ENCODE results near the gene SPIRE1.

SPIRE1 gene

DNA sequence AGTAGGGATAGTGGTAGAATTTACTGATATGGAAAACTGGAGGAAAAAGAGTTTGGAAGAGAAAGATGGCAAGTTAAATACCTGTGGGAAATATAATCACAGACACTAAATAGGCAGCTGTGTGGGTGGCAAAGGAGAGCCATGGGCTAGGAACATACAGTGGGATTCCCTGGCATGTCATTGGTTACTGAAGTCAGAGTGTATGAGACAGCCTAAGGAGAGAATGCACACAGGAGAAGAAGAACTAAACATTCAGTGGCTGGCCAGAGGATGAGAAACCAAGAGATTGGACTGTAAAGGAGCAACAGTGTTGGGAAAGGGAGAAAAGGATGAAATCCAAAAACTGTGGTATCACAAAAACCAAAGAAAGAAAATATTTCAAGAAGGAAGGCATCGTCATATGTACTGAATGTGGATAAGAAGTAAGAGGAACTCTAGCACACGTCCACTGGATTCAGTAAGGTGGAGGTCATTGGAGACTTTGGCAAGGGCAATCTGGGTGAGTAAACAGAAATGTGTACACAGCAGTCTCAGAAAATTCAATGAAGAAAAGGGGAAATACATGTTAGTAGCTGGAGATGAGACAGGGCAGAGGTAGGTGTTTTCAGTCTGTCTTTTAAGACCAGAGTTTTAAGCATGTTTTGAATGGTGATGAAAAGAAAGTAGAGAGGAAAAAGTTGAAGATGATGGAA lies 83.3 kb downstream of the SPIRE1 start:
- Histone ChIP-seq H3K4me1 (peaks cover 3% of the 10 kb centered on the region), H2AFZ (no peak overlapping the region), H3K36me3 (ENCODE audit: control insufficient read depth, insufficient read depth, low read length) (no peaks in the 10 kb centered on the region), H3K27me3 (ENCODE audit: control insufficient read depth, insufficient read depth, low read length) (no peaks in the 10 kb centered on the region), H3K4me3 (ENCODE audit: low read depth, low read length) (no peak overlapping the region), H3K9me3 (ENCODE audit: control insufficient read depth, low read length) (no peaks in the 10 kb centered on the region), H3K27ac (no peak overlapping the region), H3K4me2 (ENCODE audit: low read length) (no peak overlapping the region), H3K79me2 (no peaks in the 10 kb centered on the region), H3K9ac (no peak overlapping the region)
- TF ChIP-seq, protein P1, sequence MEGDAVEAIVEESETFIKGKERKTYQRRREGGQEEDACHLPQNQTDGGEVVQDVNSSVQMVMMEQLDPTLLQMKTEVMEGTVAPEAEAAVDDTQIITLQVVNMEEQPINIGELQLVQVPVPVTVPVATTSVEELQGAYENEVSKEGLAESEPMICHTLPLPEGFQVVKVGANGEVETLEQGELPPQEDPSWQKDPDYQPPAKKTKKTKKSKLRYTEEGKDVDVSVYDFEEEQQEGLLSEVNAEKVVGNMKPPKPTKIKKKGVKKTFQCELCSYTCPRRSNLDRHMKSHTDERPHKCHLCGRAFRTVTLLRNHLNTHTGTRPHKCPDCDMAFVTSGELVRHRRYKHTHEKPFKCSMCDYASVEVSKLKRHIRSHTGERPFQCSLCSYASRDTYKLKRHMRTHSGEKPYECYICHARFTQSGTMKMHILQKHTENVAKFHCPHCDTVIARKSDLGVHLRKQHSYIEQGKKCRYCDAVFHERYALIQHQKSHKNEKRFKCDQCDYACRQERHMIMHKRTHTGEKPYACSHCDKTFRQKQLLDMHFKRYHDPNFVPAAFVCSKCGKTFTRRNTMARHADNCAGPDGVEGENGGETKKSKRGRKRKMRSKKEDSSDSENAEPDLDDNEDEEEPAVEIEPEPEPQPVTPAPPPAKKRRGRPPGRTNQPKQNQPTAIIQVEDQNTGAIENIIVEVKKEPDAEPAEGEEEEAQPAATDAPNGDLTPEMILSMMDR (IDR thresholded peaks at IDR 0.05), result no peak

DNA sequence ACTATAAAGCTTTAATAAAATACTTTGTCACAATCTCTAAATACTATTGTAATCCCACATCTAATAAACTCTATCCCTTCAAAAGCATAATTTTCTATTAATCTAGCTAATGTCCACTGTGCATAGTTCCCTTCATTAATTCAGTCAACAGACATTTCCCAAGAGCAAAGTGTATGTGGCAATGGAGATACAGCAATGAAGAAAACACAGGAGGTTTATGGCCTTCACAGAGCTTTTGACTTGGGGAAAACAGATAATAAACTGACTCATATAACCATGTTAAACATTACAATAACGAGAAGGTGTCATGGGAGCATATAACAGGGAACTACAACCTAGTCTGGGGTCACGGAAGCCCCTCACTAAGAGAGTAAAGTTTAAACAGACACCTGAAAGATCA lies 86.3 kb downstream of the SPIRE1 start:
- TF ChIP-seq, protein P1 (IDR thresholded peaks at IDR 0.05), result no peak
- no peaks in the 10 kb centered on the region for H3K9me3 ChIP-seq (ENCODE audit: control insufficient read depth, low read length)
- H3K27me3 ChIP-seq (ENCODE audit: control insufficient read depth, insufficient read depth, low read length), result no peaks in the 10 kb centered on the region
- no peak overlapping the region for H3K4me2 ChIP-seq (ENCODE audit: low read length)
- H3K4me3 ChIP-seq (ENCODE audit: low read depth, low read length), result no peak overlapping the region
- H3K9ac ChIP-seq, result no peak overlapping the region
- no peak overlapping the region for H2AFZ ChIP-seq
- H3K27ac ChIP-seq, result no peak overlapping the region
- peaks cover 6% of the 10 kb centered on the region for H3K79me2 ChIP-seq
- H3K36me3 ChIP-seq (ENCODE audit: control insufficient read depth, insufficient read depth, low read length), result no peaks in the 10 kb centered on the region
- peaks cover 3% of the 10 kb centered on the region for H3K4me1 ChIP-seq

DNA sequence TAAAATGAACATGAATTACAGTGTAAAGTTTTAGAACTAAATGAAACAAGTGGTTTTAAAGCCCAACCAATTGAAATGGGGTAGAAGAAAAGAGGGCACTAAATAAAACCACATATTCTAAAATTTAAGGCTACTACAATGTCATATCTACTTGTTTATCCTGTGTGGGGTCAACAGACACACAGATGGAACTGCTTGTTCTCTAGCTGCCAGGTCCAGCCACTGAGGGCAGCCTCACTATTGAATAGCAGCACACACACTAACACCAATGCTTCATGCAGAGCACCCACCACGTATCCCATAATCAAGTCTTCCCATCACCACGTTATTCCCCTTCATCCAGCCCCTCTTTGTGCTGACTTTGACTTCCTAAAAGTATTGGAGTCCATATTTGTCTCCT lies 88.1 kb downstream of the SPIRE1 start:
- Histone ChIP-seq H3K36me3 (ENCODE audit: control insufficient read depth, insufficient read depth, low read length) (no peaks in the 10 kb centered on the region), H3K27me3 (ENCODE audit: control insufficient read depth, insufficient read depth, low read length) (no peaks in the 10 kb centered on the region), H3K27ac (no peak overlapping the region), H3K9ac (no peak overlapping the region), H3K4me1 (peaks cover 2% of the 10 kb centered on the region), H3K9me3 (ENCODE audit: control insufficient read depth, low read length) (no peaks in the 10 kb centered on the region), H3K4me3 (ENCODE audit: low read depth, low read length) (no peak overlapping the region), H3K79me2 (peaks cover 10% of the 10 kb centered on the region), H2AFZ (no peak overlapping the region), H3K4me2 (ENCODE audit: low read length) (no peak overlapping the region)
- TF ChIP-seq, protein P1 (IDR thresholded peaks at IDR 0.05), result no peak

DNA sequence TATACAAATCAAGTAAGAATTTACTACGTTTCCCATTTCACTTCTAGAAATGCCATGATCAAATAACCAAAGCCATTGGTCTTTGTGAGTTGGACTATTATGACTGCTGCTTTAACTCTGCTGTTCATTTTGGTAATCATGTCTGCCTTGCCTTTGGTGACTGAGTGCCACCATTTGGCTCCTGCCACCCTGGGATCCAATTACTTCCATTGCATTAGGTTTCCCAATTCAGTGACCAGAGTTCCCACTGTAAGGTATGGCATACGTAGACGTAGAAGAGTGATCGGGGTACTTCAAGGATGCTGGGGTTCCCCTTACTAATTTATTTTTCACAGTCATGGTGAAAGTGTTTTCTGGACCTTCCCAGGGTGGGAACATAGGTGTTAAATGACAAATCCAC lies 90.1 kb downstream of the SPIRE1 start:
- H3K79me2 ChIP-seq, result peaks cover 10% of the 10 kb centered on the region
- H2AFZ ChIP-seq, result no peak overlapping the region

More for the DNA sequence above, 90.1 kb downstream of the SPIRE1 start:
- TF ChIP-seq, protein P1 (IDR thresholded peaks at IDR 0.05), result no peak
- H3K27ac ChIP-seq, result no peak overlapping the region
- H3K4me1 ChIP-seq, result no peaks in the 10 kb centered on the region
- no peaks in the 10 kb centered on the region for H3K27me3 ChIP-seq (ENCODE audit: control insufficient read depth, insufficient read depth, low read length)
- H3K4me2 ChIP-seq (ENCODE audit: low read length), result no peak overlapping the region
- H3K36me3 ChIP-seq (ENCODE audit: control insufficient read depth, insufficient read depth, low read length), result no peaks in the 10 kb centered on the region
- no peak overlapping the region for H3K4me3 ChIP-seq (ENCODE audit: low read depth, low read length)
- H3K9ac ChIP-seq, result no peak overlapping the region
- H3K9me3 ChIP-seq (ENCODE audit: control insufficient read depth, low read length), result no peaks in the 10 kb centered on the region
